Lower lobe of right lung (tissue), 2 donors: ENCODE measurements around the gene MAP2. TPM values are rescaled to one million over a fixed set of nuclear protein-coding genes. Genes with fewer than 3 reads are reported as not detected.
A peak's percentile ranks its signal among the peaks of the same experiment; 100 is the strongest.

Experiments used
- ATAC-seq, 2 donors: fragments of 200-7000 bp; cut with Tn5 transposase; one replicate each; pipeline ENCODE4 v1.9.1; 2020 to 2022; ENCODE audit warnings: mild to moderate bottlenecking in 2 of 2, moderate library complexity in 2 of 2
- DNase-seq: peaks from one replicate; pipeline ENCODE4 v3.0.0-alpha.2; 2020
- H3K27ac ChIP-seq: fragments of 200-600 bp; one replicate; pipeline ENCODE4 v1.8.0; 2022
- H3K27me3 ChIP-seq: fragments of 200-600 bp; one replicate; pipeline ENCODE4 v1.8.0; 2022; ENCODE audit warnings: low read depth
- H3K36me3 ChIP-seq: fragments of 200-600 bp; one replicate; pipeline ENCODE4 v1.8.0; 2022; ENCODE audit warnings: mild to moderate bottlenecking
- H3K4me1 ChIP-seq: fragments of 200-600 bp; one replicate; pipeline ENCODE4 v1.8.0; 2022
- H3K4me3 ChIP-seq: fragments of 200-600 bp; one replicate; pipeline ENCODE4 v1.8.0; 2022; ENCODE audit warnings: mild to moderate bottlenecking
- H3K9me3 ChIP-seq: fragments of 200-600 bp; one replicate; pipeline ENCODE4 v1.8.0; 2022
- CTCF ChIP-seq: fragments of 200-600 bp; IDR thresholded peaks from one replicate; pipeline ENCODE4 v1.8.0; 2022; ENCODE audit warnings: antibody characterized with exemption, mild to moderate bottlenecking
- intact Hi-C: fragments of 100-400 bp; cut with DNase I; formaldehyde crosslinking; loops from one replicate; pipeline ENCODE4 v1.11.0; 2022
- total RNA-seq: library from RNA; stranded (reverse); fragmentation: NEBNext Ultra II Directional; extraction: Animal tissue kit (Norgen Biotek cat#: 25700); gene quantifications from one replicate; pipeline ENCODE4 v1.2.1, GENCODE V29; 2021
- donor health status: DM: no; HTN: yes; CAD: no; lungs with severe emphysema.

MAP2 gene
- total RNA-seq, 1 donor from 2014 or later: 22.6 TPM

- H3K27me3 ChIP-seq: no peaks in the 10 kb centered on the region
- H3K4me1 ChIP-seq: no peaks in the 10 kb centered on the region
- ATAC-seq (no peak), DNase-seq (no peak)
- H3K36me3 ChIP-seq: no peaks in the 10 kb centered on the region
- no peak overlapping the region for H3K4me3 ChIP-seq
- no peaks in the 10 kb centered on the region for H3K9me3 ChIP-seq
- TF ChIP-seq CTCF: no peak
- H3K27ac ChIP-seq: no peak overlapping the region
- intact Hi-C loops: no loop called here
Observed at GRCh38 chr2:209458008-209458979, 34.4 kb downstream of the MAP2 start.

- Histone ChIP-seq H3K36me3 (no peaks in the 10 kb centered on the region), H3K4me3 (no peak overlapping the region), H3K27me3 (no peaks in the 10 kb centered on the region), H3K4me1 (no peaks in the 10 kb centered on the region), H3K9me3 (no peaks in the 10 kb centered on the region), H3K27ac (no peak overlapping the region)
- no peak for DNase-seq
- no peak for TF ChIP-seq CTCF
- ATAC-seq: no peak
- intact Hi-C loops: no loop called here
Observed at GRCh38 chr2:209459359-209459758, 35.5 kb downstream of the MAP2 start.

GRCh38 chr2:209460151-209460761 lies 36.4 kb downstream of the MAP2 start:
- TF ChIP-seq CTCF: no peak
- Histone ChIP-seq H3K4me1 (no peaks in the 10 kb centered on the region), H3K36me3 (no peaks in the 10 kb centered on the region), H3K4me3 (no peak overlapping the region), H3K9me3 (no peaks in the 10 kb centered on the region), H3K27me3 (no peaks in the 10 kb centered on the region), H3K27ac (no peak overlapping the region)
- no peak for ATAC-seq
- DNase-seq: no peak
- intact Hi-C loops: no loop called here

GRCh38 chr2:209463226-209463625 lies 39.4 kb downstream of the MAP2 start:
- Histone ChIP-seq H3K4me3 (no peak overlapping the region), H3K36me3 (no peaks in the 10 kb centered on the region), H3K27ac (no peak overlapping the region), H3K27me3 (no peaks in the 10 kb centered on the region), H3K9me3 (no peaks in the 10 kb centered on the region), H3K4me1 (no peaks in the 10 kb centered on the region)
- ATAC-seq (no peak), DNase-seq (no peak)
- intact Hi-C loops: no loop called here
- peak; percentile 17 for TF ChIP-seq CTCF

GRCh38 chr2:209463835-209464234 lies 40.0 kb downstream of the MAP2 start:
- intact Hi-C loops: no loop called here
- H3K27ac ChIP-seq: no peak overlapping the region
- TF ChIP-seq CTCF: no peak
- H3K27me3 ChIP-seq: no peaks in the 10 kb centered on the region
- no peaks in the 10 kb centered on the region for H3K36me3 ChIP-seq
- no peaks in the 10 kb centered on the region for H3K9me3 ChIP-seq
- ATAC-seq: no peak
- no peak overlapping the region for H3K4me3 ChIP-seq
- DNase-seq: no peak
- no peaks in the 10 kb centered on the region for H3K4me1 ChIP-seq
